Prostate gland (tissue), 2 donors: ENCODE measurements around the gene FAM83G. TPM values are rescaled to one million over a fixed set of nuclear protein-coding genes. Genes with fewer than 3 reads are reported as not detected.
A peak's percentile ranks its signal among the peaks of the same experiment; 100 is the strongest.

Source experiments
- DNase-seq: peaks from one replicate; pipeline ENCODE4 v3.0.0-alpha.2; 2019; ENCODE audit warnings: low spot score
- H3K27ac ChIP-seq, 2 donors: fragments of 200-600 bp; sonication (generic); 2 replicates each; pipeline ENCODE4 v1.5.1; 2017 to 2019
- H3K27me3 ChIP-seq: fragments of 200-600 bp; sonication (generic); replicated peaks from 2 replicates; pipeline ENCODE4 v1.5.1; 2019; ENCODE audit not compliant: insufficient read depth
- H3K36me3 ChIP-seq, 2 donors: fragments of 200-600 bp; sonication (generic); 1 replicate in 1 of 2; 2 replicates in 1 of 2; pipeline versions ENCODE4 v1.5.1 to v1.8.1; 2017 to 2019
- H3K4me1 ChIP-seq: fragments of 200-600 bp; sonication (generic); replicated peaks from 2 replicates; pipeline ENCODE4 v1.5.1; 2019
- H3K4me3 ChIP-seq, 2 donors: fragments of 200-600 bp; sonication (generic); 2 replicates each; pipeline ENCODE4 v1.5.1; 2017 to 2019
- H3K9me3 ChIP-seq: fragments of 200-600 bp; sonication (generic); 2 replicates; pipeline ENCODE4 v1.5.1; 2017
- POLR2A ChIP-seq: fragments of 450-650 bp; IDR thresholded peaks from one replicate; pipeline ENCODE4 v1.6.1; 2016; ENCODE audit warnings: antibody characterized with exemption, mild to moderate bottlenecking
- POLR2AphosphoS5 ChIP-seq: sonication (generic); formaldehyde crosslinking; IDR thresholded peaks from one replicate; pipeline ENCODE4 v1.6.1; 2017; ENCODE audit warnings: antibody characterized with exemption
- WGBS: methylation state at CpG from one replicate; pipeline ENCODE4 v1.1.5; 2018; 5-methylcytosine and 5-hydroxymethylcytosine counted together
- intact Hi-C: fragments of 100-400 bp; cut with DNase I; formaldehyde crosslinking; loops from one replicate; pipeline ENCODE4 v1.14.2; 2022
- total RNA-seq, 2 donors: library from RNA; depleted of rRNA; stranded (reverse); fragments of >200 nt; gene quantifications; one replicate each; pipeline ENCODE4 v1.1.0, GENCODE V29; 2016
- TF ChIP-seq, protein P1 (sequence below), 4 experiments: fragments of 200-600 bp in 2 of 4; fragments of 450-650 bp in 2 of 4; sonication (generic) in 2 of 4; IDR thresholded peaks; 1 replicate in 3 of 4; 2 replicates in 1 of 4; pipeline ENCODE4 v1.5.1; 2016 to 2019; ENCODE audit warnings: antibody characterized with exemption in 4 of 4, mild to moderate bottlenecking in 2 of 4, moderate library complexity in 2 of 4

FAM83G gene
- total RNA-seq, 2 donors from 2014 or later, result 7.3 to 9.5 TPM

- H3K9me3 ChIP-seq, result no peaks in the 10 kb centered on the region
- H3K4me3 ChIP-seq, result no peak overlapping the region
- WGBS, result 96% methylated on average over 9 of the region's 9 CpGs
- H3K36me3 ChIP-seq, result no peaks in the 10 kb centered on the region
- no peaks in the 10 kb centered on the region for H3K4me1 ChIP-seq
- H3K27me3 ChIP-seq, result no peaks in the 10 kb centered on the region
- no peak for DNase-seq
- intact Hi-C loops, result no loop called here
- TF ChIP-seq POLR2AphosphoS5 (no peak), POLR2A (no peak)
- TF ChIP-seq, protein P1, sequence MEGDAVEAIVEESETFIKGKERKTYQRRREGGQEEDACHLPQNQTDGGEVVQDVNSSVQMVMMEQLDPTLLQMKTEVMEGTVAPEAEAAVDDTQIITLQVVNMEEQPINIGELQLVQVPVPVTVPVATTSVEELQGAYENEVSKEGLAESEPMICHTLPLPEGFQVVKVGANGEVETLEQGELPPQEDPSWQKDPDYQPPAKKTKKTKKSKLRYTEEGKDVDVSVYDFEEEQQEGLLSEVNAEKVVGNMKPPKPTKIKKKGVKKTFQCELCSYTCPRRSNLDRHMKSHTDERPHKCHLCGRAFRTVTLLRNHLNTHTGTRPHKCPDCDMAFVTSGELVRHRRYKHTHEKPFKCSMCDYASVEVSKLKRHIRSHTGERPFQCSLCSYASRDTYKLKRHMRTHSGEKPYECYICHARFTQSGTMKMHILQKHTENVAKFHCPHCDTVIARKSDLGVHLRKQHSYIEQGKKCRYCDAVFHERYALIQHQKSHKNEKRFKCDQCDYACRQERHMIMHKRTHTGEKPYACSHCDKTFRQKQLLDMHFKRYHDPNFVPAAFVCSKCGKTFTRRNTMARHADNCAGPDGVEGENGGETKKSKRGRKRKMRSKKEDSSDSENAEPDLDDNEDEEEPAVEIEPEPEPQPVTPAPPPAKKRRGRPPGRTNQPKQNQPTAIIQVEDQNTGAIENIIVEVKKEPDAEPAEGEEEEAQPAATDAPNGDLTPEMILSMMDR (IDR thresholded peaks at IDR 0.05), result no peak
- H3K27ac ChIP-seq, result no peak overlapping the region
Measured at GRCh38 chr17:18987230-18987610, 17.3 kb downstream of the FAM83G start.

DNA sequence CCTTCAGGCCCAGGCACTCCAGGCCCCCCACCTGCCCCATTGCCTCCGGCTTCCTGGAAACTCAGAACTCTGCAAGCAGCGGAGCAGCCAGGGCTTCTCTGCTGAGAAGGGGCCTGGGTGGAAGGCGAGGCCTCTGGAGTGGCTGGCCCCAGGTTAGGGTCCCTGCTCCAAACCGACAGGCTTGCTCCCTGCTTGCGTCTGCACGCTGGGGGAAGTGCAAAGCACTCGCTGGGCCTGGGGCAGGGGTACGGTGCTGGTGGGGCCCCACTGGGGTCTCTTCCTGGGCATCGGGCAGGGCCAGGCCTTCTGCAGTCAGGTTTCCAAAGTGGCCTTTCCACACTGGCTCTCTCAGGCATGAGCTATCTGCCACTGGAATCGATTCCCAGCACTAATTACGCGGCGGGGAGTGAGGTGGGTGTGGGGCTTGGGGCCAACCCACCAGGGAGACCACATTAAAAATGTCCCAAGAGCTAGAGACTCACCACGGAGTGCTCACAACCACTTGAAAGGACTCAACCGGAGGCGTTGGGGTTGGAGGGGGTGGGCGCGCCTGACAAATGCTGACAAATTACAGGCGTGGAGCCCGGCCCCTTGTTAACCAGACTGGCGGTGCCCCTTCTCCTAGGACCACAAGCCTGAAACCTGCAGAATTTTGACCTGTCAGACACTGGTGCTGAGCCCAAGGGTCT is 17.9 kb downstream of the FAM83G start:
- intact Hi-C loops, result no loop called here
- H3K4me1 ChIP-seq, result no peaks in the 10 kb centered on the region
- H3K27ac ChIP-seq, result no peak overlapping the region
- H3K27me3 ChIP-seq, result no peaks in the 10 kb centered on the region
- WGBS, result 90% methylated on average over 21 of the region's 21 CpGs
- H3K4me3 ChIP-seq, result no peak overlapping the region
- TF ChIP-seq, protein P1 (IDR thresholded peaks at IDR 0.05), result no peak
- TF ChIP-seq POLR2A, result no peak
- no peak for TF ChIP-seq POLR2AphosphoS5
- H3K36me3 ChIP-seq, result no peaks in the 10 kb centered on the region
- H3K9me3 ChIP-seq, result no peaks in the 10 kb centered on the region
- DNase-seq, result no peak

GRCh38 chr17:18985475-18985874 is 19.1 kb downstream of the FAM83G start:
- Histone ChIP-seq H3K9me3 (no peaks in the 10 kb centered on the region), H3K27ac (no peak overlapping the region), H3K36me3 (no peaks in the 10 kb centered on the region), H3K27me3 (no peaks in the 10 kb centered on the region), H3K4me1 (no peaks in the 10 kb centered on the region), H3K4me3 (no peak overlapping the region)
- no peak for TF ChIP-seq POLR2A
- TF ChIP-seq, protein P1 (IDR thresholded peaks at IDR 0.05), result no peak
- TF ChIP-seq POLR2AphosphoS5, result no peak
- 83% methylated on average over 9 of the region's 9 CpGs for WGBS
- intact Hi-C loops, result no loop called here
- DNase-seq, result no peak

DNA sequence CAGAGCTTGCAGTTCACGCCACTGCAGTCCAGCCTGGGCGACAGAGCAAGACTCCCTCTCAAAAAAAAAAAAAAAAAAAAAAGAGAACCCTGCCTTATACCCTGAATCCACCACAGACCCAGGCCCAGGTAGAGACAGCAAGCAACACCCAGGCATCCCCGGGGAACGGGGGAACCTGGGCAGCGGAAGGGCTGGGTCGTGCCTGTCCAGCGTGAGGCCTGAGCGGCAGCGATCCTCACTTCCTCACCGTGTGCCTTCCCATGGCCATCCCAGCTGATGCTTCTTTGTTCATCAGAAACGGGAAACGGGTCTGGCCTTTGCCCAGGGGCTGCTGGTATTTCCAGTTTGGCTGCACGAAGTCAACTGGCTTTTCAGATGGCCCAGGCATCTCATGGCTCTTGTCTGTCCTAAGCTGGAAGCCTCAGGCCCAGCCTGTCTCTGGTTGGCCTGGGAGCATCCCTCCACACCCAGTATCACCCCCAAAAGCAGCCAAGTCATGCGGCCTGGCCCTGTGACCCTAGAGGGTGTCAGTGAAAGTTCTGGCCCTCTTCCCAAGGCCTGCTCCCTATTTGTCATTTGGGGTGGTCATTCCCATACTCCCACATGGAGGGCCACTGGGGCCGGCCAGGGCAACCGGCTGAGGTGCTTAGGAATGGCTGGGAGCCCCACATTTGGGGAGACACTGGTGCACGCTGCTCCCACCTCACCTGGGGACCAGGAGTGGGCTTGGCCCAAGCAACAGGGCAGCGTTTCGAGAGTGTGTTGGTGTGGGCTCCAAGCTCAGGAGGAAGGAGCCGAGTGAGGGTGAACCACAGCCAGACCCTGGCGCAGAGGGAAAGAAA is 20.1 kb downstream of the FAM83G start:
- peak; percentile 35 for DNase-seq
- Histone ChIP-seq H3K4me3 (no peak overlapping the region), H3K36me3 (no peaks in the 10 kb centered on the region), H3K9me3 (no peaks in the 10 kb centered on the region), H3K4me1 (no peaks in the 10 kb centered on the region), H3K27me3 (no peaks in the 10 kb centered on the region), H3K27ac (no peak overlapping the region)
- 81% methylated on average over 21 of the region's 21 CpGs for WGBS
- intact Hi-C loops, result no loop called here
- TF ChIP-seq POLR2AphosphoS5, result peak; percentile 16
- no peak for TF ChIP-seq POLR2A

GRCh38 chr17:18981642-18982424 is 22.7 kb downstream of the FAM83G start:
- Histone ChIP-seq H3K27ac (no peak overlapping the region), H3K4me1 (no peaks in the 10 kb centered on the region), H3K9me3 (no peaks in the 10 kb centered on the region), H3K27me3 (no peaks in the 10 kb centered on the region), H3K36me3 (peaks cover 0 to 4% of the 10 kb centered on the region in 2 donors), H3K4me3 (no peak overlapping the region)
- peak; percentile 54 for DNase-seq
- intact Hi-C loops, result no loop called here
- TF ChIP-seq, protein P1 (IDR thresholded peaks at IDR 0.05), result no peak
- no peak for TF ChIP-seq POLR2A
- peak; percentile 70 for TF ChIP-seq POLR2AphosphoS5
- 79% methylated on average over 23 of the region's 30 CpGs for WGBS
